HT-29 (cell line): ENCODE data around the gene NOS1. TPM values are rescaled to one million over a fixed set of nuclear protein-coding genes. Genes with fewer than 3 reads are reported as not detected.

Source experiments
- DNase-seq: peaks from one replicate; pipeline ENCODE4 v3.0.0-alpha.2; 2015; ENCODE audit warnings: low spot score
- total RNA-seq: library from RNA; depleted of rRNA; stranded (reverse); fragments of >200 nt; shearing (Covaris generic); gene quantifications from 2 replicates; pipeline ENCODE4 v1.2.3, GENCODE V29; 2014

Gene NOS1
- total RNA-seq, 1 experiment from 2014 or later: not detected

- DNase-seq: peak; percentile 14
These were observed 2.6 kb upstream of the NOS1 start for GRCh38 chr12:117363953-117364486.

GRCh38 chr12:117363056-117363662 is 1.7 kb upstream of the NOS1 start:
- DNase-seq: no peak

- no peak for DNase-seq
These were observed 965 bp upstream of the NOS1 start for GRCh38 chr12:117362391-117362790.

- no peak for DNase-seq
These were observed 479 bp upstream of the NOS1 start for GRCh38 chr12:117361905-117362304.

- DNase-seq: no peak
These were observed 677 bp downstream of the NOS1 start for GRCh38 chr12:117360551-117361346.

- no peak for DNase-seq
These were observed 1.2 kb downstream of the NOS1 start for GRCh38 chr12:117360222-117360550.

GRCh38 chr12:117359029-117359845 is 2.2 kb downstream of the NOS1 start:
- DNase-seq: no peak

GRCh38 chr12:117356048-117356447 is 5.4 kb downstream of the NOS1 start:
- DNase-seq: no peak

GRCh38 chr12:117352883-117353282 is 8.5 kb downstream of the NOS1 start:
- DNase-seq: no peak

- no peak for DNase-seq
These were observed 9.2 kb downstream of the NOS1 start for GRCh38 chr12:117352206-117352605.

- no peak for DNase-seq
These were observed 11.3 kb downstream of the NOS1 start for GRCh38 chr12:117350140-117350539.

GRCh38 chr12:117347588-117347987 is 13.8 kb downstream of the NOS1 start:
- no peak for DNase-seq

GRCh38 chr12:117344716-117345115 is 16.7 kb downstream of the NOS1 start:
- no peak for DNase-seq

GRCh38 chr12:117343849-117344248 is 17.6 kb downstream of the NOS1 start:
- no peak for DNase-seq

- no peak for DNase-seq
These were observed 18.1 kb downstream of the NOS1 start for GRCh38 chr12:117343296-117343695.

GRCh38 chr12:117342682-117343081 is 18.7 kb downstream of the NOS1 start:
- DNase-seq: no peak

GRCh38 chr12:117342247-117342646 is 19.2 kb downstream of the NOS1 start:
- DNase-seq: no peak

GRCh38 chr12:117339104-117339503 is 22.3 kb downstream of the NOS1 start:
- DNase-seq: no peak

GRCh38 chr12:117334855-117335587 is 26.4 kb downstream of the NOS1 start:
- DNase-seq: no peak

- DNase-seq: no peak
These were observed 27.4 kb downstream of the NOS1 start for GRCh38 chr12:117334051-117334450.

GRCh38 chr12:117333331-117333881 is 28.0 kb downstream of the NOS1 start:
- no peak for DNase-seq
